HTR-8/SVneo (cell line): ENCODE data around the gene GOPC.
A peak's percentile ranks its signal among the peaks of the same experiment; 100 is the strongest.

Source experiments
- DNase-seq: peaks from one replicate; pipeline ENCODE4 v3.0.0; 2011; ENCODE audit warnings: low spot score, mixed read lengths; ENCODE audit not compliant: insufficient read length
- FAIRE-seq: peaks from 2 replicates; lab custom pipeline; 2011; peaks lifted over from hg19 to GRCh38; lab: Jason Lieb, UNC

GOPC gene

DNA sequence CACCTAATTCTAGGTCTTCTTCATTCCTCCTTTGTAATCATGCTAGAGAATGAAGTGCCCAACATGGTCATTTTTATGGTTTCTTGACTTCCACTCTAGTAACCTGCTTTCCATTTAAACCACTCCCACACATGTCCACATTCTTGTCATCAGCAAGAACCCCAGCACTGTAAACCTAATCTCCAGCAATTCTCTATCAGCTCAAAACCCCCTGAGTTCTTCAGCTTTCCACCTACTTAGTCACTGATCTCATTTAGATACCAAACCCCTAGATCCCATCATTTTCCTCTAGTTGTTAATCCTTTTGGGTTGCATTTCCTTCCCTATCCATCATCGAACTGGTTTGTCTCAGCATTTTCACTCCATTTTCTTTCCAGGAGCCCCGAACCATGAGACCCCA lies 49.7 kb downstream of the GOPC start:
- DNase-seq (no peak), FAIRE-seq (no peak)

DNA sequence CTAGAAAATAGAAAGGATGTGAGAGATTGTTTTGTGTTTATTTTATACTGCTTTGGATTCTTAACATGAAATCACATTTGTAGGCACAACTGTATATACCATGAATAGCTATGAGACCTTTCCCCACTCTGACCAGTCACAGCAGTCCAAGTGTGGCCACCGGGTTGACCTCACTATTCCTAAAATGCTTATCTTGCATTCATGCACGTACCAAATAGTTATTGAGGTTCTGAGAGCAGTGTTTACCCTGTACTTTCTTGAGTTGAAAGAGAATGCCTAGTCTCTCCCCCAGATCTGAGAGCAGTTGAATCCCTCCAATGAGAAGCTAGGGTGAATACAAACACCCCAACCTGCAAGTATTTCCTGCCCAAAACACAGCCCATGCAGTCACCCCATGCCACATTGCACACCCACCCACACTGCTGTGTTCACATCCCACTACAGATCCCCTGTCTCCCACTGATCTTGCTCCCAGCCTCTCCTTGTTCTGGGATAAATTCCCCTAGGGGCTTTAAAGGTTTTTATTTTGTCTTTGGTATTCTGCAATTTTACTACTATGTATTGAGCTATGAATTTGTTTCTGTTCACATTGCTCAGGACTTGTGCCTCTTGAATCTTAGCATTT lies 51.6 kb downstream of the GOPC start:
- DNase-seq = no peak
- no peak for FAIRE-seq

DNA sequence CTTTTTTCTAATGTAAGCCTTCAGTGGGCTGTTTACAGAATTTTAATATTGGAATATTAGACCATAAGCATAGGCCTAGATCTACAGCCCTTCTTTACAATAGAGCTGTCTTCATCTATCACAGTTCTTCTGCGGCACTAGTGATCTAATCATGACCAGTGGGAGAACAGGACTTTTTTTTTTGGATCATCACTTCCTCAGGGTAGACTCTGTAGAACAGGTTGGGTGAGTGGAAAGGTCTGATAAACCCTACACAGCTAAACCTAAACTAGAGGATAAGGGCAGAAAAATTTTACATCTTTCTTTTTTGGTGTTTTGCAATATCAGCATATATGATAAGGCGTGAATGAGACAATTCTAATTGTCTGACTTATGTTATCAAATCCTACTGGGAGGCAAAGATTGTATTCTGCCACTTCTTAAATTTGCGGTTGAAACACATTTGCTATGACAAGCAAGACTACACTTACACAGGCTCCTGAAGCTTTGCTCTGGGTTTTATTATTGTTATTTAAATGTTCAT lies 52.2 kb downstream of the GOPC start:
- no peak for FAIRE-seq

DNA sequence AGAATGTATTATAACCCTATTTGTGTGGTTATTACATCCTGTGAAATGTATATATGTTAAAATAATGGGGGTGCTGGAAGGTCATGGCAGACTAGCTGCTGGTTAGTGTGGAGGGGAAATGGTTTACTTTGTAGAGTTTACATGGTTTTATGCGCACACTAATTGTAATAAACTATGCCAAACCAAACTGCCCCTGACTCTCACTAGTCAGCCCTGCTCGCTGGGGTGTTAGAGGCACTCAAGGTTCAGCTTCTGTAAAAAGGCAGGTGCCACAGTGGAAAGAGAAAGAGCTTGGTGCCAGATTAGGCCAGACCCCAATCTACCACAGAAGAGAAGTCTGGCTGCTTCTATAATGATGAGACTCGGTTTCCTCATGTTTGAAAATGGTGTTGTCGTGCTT lies 52.7 kb downstream of the GOPC start:
- FAIRE-seq (no peak), DNase-seq (no peak)

More for the DNA sequence above, 52.2 kb downstream of the GOPC start:
- no peak for DNase-seq

DNA sequence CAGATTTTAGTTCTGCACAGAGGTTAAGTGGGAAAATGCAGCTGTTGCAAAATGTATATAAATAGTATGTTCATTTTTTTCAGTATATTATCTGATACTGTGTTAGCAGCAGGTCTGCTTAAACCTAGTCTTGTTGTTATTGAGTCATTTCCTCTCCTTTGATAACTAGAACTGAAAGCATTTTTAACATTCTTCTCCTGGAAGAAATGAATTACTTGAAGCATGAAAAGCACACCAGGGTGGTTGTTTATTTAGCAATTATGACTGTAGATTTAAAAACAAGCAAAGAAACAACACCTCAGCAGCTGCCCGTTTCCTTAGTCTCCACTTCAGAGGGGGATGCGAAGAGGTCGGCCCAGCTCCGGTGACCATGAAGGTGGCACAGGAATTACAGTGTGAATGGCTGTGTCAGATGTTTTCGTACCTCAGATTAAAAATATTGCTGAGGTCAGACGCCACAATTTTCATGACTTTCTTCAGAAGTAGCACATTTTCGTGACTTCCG lies 53.5 kb downstream of the GOPC start:
- peak; percentile 50 for DNase-seq
- no peak for FAIRE-seq

DNA sequence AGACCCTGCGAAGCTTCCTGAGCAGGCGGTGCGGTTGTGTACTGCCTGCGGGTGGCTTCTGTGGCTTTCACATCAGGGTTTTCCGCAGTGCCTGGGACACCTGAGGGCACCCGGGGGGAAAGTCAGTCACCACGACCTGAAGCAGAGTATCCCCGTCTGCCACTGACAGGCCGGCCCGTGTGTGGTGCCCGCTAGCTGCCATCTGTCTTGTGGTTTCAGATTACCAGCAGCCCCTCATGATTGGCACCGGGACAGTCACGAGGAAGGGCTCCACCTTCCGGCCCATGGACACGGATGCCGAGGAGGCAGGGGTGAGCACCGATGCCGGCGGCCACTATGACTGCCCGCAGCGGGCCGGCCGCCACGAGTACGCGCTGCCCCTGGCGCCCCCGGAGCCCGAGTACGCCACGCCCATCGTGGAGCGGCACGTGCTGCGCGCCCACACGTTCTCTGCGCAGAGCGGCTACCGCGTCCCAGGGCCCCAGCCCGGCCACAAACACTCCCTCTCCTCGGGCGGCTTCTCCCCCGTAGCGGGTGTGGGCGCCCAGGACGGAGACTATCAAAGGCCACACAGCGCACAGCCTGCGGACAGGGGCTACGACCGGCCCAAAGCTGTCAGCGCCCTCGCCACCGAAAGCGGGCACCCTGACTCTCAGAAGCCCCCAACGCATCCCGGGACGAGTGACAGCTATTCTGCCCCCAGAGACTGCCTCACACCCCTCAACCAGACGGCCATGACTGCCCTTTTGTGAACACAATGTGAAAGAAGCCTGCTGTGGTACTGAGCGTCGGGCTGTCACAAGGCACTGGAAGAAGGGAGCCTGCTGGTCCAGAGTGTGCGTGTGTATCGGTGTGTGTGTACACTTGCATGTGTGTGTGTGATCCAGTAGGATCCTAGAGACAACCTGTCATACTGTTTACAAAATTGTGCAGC lies 54.4 kb downstream of the GOPC start:
- DNase-seq (no peak), FAIRE-seq (no peak)

DNA sequence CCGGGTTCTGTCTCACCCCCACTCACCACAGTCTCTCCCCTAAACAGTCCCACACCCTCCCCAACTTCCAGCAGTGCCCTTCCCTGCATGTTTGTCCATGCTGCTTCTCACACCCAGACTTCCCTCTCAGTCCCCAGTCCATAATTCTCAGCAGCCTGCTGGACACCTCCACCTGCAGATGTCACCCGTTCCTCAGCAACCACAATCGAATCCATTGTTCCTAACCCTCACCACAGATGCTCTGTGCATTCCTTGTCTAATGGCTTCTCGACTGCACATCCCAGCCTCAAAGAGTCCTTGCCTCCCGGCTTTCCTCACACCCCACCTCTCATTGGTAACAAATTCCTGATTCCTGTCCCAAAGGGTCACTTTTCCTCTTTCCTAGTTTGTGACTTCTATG lies 55.6 kb downstream of the GOPC start:
- DNase-seq (no peak), FAIRE-seq (no peak)

DNA sequence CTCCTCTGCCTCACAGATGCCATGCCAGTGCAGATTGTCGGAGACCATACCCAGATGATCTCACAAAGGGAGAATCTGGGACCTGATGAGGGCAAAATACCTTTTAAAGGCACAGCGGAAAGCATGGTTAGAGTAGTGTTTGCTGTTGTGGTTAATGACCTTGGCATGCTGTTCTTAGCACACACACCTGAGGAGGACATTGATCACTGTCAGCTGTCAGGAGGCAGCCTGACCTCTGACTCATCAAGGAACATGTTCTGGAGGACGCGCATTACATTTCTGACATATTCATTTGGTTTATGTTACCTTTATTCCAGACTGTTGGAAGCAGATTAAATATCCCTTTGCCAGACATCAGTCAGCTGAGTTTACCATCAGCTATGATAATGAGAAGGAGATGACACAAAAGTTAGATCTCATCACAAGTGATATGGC lies 57.1 kb downstream of the GOPC start:
- DNase-seq = no peak

DNA sequence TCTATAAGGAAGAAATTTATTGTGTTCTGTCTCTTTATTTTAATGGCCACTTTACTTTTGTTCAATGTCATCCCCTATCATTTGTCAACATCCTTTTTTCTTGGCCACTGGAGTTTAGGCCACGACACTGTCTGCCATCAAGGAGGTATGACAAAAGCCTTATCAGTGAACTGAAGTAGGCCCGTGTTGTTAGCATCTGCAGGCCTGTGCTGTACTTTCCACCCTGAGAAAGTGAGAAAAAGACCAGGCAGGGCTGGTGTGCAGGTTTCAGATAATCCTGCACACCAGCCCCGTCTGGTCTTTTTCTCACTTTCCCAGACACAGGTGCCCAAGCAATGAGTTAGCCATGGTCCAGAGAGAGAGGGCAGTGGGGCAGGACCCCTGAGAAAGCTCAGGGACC lies 57.6 kb downstream of the GOPC start:
- DNase-seq = no peak
- no peak for FAIRE-seq

More for the DNA sequence above, 57.1 kb downstream of the GOPC start:
- no peak for FAIRE-seq

DNA sequence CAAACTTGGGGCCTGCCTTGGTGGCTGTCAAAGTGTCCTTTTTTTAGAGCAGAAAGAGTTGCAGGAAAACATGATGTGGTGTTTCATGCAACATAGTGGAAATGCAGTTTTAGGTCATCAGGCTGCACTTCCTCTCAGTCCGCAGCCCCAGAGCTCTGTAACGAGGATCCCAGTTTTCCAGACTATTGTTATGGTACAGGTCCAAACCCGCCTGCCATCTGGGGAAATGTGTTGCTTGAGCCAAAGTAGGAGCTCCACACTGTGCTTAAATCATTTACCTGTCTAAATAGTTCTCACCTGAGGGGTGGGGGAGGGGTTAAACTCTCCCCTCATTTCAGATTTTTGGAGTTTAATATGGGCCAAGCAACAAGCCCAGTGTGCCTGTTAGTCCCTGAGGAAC lies 59.8 kb downstream of the GOPC start:
- FAIRE-seq = no peak

DNA sequence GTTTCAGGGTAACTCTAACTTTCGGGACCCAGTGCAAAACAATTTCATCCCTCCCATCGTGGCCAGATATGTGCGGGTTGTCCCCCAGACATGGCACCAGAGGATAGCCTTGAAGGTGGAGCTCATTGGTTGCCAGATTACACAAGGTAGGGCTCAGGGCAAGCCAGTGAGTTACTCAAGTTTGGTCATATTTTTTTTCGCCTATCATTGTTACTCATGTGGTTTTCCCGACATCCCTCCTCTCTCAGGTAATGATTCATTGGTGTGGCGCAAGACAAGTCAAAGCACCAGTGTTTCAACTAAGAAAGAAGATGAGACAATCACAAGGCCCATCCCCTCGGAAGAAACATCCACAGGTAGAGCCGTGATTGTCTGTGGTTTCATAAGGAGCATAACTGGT lies 61.6 kb downstream of the GOPC start:
- DNase-seq = no peak

More for the DNA sequence above, 59.8 kb downstream of the GOPC start:
- no peak for DNase-seq

DNA sequence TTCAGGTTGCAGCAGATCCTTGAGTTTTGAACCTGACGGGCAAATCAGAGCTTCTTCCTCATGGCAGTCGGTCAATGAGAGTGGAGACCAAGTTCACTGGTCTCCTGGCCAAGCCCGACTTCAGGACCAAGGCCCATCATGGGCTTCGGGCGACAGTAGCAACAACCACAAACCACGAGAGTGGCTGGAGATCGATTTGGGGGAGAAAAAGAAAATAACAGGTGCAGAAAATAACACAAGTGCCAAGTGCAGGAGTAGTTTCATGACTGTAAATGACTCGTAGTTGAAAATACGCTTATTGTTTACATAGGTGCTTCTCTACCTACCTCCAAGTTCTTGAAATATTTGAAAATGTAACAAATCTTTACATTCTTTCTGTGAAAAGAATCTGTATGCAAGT lies 63.7 kb downstream of the GOPC start:
- no peak for DNase-seq
- FAIRE-seq = no peak

More for the DNA sequence above, 61.6 kb downstream of the GOPC start:
- FAIRE-seq = no peak

DNA sequence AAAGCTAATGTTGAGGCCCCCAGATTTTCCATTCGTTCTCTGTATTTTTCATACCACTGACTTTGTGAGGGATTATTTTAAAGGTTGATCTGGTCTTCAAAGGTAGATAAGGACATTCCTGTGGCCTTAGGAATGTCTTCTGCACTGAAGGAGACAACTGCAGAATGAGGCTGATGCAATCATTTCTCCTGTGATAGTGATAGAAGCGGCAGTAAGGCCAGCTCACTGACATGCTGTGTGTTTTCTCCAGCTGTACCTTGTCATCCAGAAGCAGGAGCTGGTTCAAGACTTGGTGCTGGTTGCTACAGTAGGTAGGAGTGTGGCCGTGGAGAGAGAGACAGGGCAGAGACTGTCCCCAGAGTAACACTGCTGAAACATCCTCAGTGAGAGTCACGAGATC lies 66.0 kb downstream of the GOPC start:
- FAIRE-seq = no peak
- DNase-seq = no peak

DNA sequence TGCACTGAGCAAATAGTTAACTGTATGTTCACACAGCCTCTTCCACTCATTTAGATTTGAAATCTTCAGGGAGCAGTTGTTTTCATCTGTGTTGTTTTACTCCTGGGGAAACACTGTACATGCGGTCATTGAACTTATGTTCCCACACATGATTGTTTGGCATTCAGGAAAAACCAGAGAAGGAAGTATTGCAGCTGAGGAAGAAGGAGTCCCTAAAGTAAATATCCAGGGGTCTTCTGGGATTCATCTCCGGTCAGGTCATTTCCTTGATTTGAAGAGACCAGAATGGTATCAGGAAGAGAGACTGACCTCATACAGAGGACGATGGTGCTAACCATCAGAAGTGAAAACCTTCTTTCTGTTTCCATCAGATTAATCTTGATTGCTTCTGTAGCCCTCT lies 67.3 kb downstream of the GOPC start:
- FAIRE-seq = no peak

DNA sequence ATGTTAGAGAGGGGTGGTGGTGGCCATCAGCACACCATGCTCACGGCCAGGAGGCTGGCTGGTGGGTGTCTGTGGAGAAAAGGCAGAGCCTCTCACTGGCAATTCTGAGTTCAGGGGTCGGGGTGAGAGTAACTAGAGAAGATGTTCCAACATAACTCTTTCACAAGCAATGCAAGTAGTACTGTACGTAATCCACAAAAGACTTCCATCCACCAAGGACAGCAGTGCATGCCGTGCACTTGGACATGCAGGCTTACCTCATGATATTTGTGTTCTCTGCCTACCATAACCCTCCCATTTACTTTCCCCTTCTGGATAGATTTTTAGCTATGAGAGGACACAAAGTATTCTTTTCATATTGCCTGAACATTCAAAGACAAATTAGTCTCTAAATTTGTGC lies 68.5 kb downstream of the GOPC start:
- no peak for DNase-seq
- peak; percentile 13 for FAIRE-seq

More for the DNA sequence above, 67.3 kb downstream of the GOPC start:
- DNase-seq = no peak

DNA sequence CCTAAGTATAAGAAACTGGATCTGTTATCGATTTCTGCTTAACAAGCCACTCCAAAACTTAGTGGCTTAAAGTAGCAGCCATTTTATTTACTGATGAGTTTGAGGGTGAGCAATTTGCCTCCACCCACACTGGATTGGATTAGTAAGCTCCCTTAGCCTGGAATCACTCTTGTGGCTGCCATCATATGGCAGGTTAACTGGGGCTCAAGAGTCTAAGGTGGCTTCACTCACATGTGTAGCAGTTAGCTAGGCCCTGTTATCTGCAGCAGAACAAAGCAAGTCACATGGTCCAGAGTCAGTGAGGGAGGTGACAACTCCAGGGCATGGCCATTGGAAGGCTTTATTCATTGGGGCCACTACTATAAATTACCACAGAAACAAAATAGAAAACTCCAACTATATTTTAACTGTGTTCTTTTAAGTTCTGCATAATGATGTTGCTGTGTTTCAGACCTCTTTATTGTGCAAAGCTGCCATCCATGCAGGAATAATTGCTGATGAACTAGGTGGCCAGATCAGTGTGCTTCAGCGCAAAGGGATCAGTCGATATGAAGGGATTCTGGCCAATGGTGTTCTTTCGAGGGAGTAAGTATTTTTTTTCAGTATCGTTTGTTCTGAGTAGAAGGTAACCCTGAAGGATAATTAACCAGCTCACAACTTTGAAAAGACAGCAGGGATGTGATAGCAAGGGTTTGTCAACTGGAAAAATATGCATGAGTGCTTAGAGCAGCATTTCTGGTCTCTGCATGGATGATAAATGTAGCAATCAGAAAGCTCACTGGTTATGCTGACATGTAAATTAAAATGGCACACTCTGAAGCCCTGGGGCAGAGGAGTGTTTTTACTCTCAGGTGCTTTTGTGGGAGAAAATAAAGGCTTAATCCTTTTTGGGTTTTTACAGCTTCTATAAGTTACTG lies 70.2 kb downstream of the GOPC start:
- DNase-seq (no peak), FAIRE-seq (no peak)

DNA sequence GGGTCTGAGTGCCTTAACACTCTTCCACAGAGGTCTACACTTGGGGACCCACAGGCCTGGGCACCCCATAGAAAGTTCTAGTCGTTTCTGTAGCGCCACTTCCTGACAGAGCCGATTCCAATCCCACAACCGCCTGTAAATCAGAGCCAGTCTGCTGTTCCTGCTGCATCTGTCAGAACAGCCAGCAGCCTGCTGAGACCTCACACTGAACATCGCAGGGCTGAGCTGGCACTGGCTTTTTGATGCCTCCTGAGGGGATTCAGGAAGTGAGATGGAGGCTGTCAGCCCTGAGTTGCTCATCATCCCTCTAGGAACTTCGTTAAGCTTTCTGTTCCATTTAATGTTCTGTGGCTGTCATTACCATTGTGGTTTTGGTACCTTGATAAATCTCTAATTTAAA lies 71.0 kb downstream of the GOPC start:
- DNase-seq = no peak
- FAIRE-seq = no peak

DNA sequence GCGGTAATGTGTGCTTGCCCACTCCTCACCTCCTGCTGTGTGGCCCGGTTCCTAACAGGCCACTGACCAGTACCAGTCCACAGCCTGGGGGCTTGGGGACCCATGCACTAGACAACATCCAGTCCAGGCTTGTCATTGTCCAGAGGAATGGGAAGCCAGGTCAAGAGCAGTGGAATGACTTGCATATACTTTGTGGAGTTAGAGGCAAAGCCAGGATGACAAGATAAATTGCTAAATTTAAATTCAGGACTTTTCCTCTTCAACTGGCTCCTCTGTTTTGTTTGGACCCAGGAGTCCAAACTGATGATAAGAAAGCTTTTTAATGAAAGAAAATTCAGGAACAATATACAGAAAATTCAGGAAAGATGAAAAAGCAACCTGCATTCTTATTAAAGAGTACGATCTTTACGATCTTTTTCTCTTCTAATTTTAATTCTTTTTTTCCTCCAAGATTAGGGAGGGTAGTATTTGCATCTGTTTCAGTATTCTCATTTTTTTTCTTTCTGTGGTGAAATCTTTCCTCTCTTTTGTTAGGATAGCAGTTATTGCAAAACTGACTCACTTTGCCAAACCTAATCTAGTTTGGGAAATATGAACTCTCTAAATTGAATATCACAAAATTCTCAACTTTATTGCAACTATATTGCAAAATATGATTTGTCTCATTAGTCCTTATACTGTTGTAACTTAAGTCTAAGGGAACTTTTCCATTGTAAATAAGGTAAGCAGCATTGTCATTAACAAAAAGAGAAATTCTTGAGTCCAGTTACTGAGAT lies 71.7 kb downstream of the GOPC start:
- no peak for DNase-seq
- no peak for FAIRE-seq

DNA sequence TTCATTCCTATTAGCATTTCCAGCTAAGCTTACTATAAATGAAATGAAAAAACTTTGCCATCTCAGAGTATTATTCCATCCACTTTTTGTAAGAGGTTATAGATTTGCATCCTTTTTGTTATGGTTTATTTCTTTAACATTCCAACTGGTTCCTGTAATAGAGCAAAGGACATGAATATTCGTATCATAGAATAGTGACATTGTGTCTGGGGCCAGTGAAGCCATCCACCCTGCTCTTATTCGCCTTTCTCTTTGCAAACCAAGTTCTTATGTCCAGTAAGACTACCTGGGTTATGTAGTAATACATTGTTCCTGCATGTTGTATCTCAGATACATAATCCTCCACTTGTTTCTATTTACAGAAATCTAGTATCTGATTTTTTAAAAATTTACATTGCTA lies 76.7 kb downstream of the GOPC start:
- FAIRE-seq = no peak
- no peak for DNase-seq
